ENCODE data around the gene ADARB2.

ADARB2 gene

DNA sequence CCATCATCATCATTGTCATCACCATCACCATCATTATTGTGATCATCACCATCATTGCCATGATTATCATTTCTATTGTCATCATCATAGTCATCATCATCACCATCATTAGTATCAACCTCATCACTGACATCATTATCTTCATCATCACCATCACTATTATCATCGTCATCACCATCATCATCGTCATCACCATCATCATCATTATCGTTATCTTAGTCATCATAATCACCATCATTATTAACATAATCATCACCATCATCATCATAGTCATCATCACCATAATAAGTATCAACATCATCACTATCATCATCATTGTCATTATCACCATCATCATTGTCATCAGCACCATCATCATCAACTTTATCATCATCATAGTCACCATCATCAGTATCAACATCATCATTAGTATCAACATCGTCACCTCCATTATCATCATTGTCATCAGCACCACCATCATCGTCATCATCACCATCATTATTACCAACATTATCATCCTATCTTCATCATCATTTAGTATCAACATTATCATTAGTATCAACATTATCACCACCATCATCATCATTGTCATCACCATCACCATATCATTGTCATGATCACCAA is 241.3 kb downstream of the ADARB2 start:
- no peak for DNase-seq (ENCODE audit: low read depth)

DNA sequence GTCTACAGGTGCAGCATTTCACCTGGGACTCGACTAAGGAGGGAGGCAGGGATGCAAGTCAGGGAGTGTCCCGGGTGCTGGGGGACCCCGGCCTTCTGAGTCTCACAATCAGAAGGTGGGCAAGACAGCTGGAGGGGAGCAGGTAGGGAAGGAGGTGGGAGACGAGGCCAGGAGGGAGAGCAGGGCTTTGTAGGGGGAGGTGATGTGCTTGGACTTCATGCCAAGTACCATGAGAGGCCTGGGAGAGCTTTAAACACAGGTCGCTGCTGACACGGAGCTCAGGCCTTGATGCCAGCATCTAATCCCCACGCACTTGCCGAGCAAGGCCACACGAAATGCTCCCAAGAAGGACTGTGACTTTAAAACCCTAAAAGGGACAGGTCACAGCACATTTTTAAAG is 244.7 kb downstream of the ADARB2 start:
- no peak for DNase-seq (ENCODE audit: low read depth)

DNA sequence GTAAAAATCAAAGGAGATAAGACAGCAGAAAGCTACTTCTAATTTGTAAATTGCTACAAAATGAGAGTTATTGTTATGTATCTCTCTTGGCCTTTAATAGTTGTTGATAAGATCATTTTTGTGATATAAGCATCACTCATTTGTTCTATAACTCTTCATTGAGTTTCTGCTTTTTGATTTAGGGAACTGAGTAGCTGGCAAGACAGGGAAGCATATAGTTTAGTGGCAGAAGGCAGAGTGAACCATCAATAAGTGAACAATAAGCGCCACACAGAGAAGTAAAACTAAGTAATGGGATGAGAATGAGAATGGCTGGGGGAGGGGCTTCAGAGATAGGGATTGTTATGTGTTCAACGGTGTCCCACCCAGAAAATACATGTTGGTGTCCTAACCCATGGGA is 245.4 kb downstream of the ADARB2 start:
- no peak for DNase-seq (ENCODE audit: low read depth)

DNA sequence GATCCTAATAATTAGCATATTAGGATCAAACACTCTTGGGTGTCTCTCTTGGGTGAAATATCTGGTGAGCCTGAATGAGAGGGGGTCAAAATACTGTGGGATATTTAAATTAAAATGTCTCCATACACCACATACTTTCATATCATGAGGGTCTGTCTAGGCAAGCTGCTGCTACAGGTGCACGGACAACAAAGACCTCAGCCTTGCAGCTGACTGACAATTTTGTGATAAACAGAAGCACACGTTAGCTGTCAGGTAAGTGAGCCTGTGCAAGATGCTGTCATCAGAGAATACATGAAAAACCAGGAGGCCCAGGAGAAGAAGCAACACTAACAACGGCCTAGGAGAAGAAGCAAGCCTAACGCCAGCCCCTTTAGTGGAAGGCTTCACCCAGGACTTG is 247.5 kb downstream of the ADARB2 start:
- no peak for DNase-seq (ENCODE audit: low read depth)

DNA sequence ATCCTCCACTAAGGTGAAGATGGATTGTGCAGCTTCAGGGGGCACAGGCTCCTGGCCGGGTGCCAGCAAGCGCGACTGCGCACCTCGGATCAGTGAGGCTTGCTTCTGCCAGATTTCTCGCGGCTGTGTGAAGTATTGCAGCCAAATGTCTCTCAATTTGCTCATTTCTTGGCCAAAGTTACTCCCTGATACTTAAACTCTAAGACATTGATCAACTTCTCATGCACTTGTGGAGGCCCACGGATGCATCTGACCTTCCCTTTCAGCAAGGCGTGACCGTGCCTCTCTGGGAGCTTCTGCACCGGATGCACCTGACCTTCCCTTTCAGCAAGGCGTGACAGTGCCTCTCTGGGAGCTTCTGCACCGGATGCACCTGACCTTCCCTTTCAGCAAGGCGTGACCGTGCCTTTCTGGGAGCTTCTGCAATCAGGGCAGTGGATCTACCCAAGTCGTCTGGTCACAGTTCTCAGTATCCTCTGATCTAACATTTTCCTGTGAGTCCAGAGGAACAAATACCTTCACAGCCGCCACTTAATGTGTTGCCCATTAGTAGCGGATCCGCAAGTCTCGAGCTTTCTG is 248.3 kb downstream of the ADARB2 start:
- DNase-seq (ENCODE audit: low read depth) = no peak

DNA sequence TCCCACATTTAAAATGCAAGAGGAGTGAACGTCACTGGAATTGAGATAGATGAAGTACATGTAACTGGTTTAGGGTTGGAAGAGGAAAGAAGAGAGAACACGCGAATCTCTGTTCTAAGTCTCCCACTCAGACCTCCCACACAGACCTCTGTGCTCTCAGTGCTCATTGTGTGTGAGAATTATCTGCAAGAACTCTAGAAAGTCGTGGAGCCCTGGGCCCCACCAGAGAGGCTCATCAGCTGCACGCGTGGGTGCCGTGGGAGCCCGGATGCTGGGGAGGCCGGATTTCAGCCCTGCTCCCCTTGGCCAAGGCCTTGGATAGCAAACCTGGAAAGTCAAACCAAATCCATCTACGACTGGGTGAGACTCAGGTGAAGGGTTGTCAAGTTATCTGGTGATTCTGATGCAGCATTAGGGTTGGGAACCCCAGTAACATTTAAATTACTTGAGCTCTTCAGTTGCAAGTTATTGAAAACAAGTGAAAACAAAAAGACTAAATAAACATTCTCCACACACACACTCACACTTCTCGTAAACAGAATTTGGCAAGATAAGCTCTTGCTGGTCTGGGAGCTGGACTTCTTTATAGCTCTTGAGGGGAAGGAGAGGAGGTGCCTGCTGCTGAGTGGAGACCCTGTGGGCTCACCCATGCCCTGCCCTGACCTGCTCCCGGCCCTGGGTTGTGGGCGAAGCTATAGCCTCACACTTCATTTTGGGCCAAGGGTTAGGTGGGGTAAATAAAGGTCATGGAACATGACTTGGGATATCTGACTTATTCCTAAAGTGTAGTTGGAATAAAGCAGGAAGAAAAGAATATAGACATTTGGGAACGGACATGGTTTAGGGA is 250.3 kb downstream of the ADARB2 start:
- DNase-seq (ENCODE audit: low read depth) = no peak

DNA sequence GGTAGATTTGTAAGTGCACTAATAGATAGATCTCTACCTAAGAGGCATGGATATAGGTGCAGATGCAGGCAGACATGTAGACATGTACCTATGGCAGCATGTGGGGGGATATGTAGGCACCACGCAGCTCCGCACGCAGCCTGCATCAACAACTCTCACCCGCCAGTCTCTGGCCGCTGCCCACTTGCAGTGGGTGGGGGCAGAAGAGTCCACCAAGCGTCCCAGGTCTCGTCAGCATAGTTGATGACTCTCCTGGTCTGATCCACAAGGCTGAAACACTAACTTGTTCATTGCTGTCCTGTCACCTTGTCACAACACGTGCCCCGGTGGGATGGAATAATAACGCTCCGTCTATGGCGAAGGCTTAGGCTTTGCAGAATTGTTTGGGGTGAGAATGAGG is 252.0 kb downstream of the ADARB2 start:
- DNase-seq (ENCODE audit: low read depth) = no peak

DNA sequence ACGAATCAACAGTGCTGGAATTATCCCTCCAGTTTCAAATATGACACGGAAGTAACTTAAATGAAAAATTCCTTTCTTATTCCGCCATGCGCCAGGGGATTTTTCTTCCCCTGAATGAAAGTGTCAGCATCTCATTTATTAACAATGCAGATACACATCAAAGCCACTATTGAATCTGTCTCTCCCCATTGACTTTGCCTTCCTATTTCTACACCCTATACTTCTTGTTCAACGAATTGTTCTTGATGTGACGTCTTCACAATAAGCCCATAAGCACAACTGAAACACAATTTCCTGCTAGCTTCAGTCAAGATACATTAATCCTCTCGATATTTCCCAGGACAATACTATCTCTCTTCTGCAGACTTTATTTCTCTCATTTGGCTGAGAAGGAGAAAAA is 253.5 kb downstream of the ADARB2 start:
- no peak for DNase-seq (ENCODE audit: low read depth)

DNA sequence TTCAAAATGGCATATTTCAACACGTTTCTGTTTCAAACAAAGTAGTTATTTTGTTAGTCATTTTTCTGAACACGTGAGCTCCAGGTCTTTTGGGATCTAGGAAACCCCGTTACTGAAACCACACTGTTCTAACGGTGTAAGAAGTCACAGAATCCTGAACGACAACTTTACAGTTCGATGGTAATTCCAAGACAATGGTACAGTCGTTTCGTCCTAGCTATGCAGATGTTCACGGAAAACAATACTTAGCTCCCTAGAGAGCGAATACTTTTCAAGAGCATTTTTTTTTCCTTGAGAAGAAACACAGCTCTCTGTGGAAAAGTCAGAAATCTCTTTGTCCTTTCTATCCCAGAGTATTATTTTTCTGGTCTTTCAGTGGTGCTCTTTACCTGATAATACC is 254.1 kb downstream of the ADARB2 start:
- no peak for DNase-seq (ENCODE audit: low read depth)

DNA sequence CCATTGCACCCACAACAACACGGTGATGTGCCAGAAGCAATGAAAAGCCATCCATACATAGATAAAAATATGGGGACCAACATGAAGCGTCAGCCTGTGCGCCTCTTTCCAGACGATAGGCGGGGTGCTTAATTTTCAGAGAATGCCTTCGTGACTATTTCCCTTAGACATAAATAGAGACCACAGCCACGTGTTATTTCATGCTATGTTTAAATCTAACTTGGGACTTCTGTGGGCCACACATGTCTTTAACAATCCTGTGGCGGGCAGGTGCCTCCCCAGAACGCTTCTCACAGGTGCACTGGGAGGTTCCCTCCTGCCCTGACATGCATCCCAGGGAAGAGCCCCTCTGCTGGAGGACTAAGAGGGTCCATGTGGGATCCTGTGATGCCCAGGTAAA is 259.7 kb downstream of the ADARB2 start:
- no peak for DNase-seq (ENCODE audit: low read depth)

DNA sequence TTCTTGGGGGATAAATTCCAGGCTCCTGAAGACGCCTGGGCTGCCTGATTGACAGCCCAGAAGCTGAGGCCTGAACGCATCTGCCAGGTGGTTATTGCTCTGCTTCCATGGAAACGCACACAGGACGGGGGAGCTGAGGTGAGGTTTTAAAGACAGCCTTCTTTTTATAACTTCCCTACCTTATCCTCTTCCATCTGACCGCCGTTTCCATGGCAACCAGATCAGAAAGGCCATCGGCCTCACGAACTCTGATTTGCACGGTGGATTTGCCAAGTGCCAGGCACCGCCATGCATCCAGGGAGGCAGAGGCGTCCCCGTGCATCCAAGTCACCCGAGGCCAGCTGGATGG is 260.9 kb downstream of the ADARB2 start:
- DNase-seq (ENCODE audit: low read depth) = no peak

DNA sequence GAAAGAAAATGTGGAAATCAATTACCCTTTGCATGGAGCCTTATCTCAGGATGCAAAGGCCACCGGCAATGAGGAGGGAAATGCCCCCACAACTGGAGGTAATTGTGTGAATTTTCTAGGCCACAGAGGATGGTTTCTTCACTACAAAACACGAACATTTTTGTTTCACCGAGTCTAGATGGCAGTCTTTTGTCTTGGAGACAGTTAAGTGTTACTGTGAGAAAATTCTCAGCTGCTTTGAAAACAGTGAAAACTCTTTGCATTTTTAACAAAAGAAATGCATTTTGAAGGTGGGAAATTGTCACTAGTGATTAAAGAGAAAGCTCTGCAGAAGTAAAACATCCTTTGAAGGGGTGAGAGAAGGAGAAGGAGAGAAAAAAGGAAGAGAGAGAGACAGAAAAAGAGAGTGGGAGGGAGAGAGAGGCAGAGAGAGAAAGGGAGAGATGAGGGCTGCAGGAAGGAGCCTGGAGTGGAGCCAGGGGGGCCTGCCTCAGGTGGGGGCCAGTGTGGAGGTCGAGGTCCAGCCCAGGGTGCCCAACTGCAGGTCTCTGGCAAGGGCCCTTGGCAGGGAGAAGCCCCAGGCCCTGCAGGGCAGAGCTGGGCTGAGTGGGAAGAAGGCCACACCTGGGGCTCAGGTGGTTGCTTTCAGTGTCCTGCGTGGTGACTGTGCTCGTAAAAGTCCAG is 261.4 kb downstream of the ADARB2 start:
- no peak for DNase-seq (ENCODE audit: low read depth)

DNA sequence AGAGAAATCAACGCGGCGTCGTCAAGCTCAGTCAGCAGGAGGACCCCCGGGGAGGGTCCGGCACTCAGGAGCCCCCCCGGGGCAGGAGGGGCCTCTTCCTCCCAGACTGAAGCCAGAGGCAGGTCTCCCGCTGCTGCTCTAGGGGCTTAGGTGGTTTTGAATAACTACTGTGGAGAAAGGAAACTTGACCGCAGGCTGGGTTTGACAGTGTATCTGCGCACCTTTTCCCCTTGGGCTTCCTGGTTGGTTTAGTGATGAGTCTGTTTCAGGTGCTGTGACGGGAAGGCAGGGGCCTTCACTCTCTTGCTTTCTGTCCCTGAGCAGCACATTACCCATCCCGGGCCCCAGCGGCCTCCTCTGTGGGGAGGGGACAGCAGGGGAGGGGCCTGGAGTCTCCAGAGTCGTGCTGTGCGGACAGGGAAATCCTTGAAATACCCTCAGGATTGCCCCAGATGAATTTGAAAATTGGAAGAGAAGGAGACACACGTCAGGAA is 262.2 kb downstream of the ADARB2 start:
- DNase-seq (ENCODE audit: low read depth) = no peak

DNA sequence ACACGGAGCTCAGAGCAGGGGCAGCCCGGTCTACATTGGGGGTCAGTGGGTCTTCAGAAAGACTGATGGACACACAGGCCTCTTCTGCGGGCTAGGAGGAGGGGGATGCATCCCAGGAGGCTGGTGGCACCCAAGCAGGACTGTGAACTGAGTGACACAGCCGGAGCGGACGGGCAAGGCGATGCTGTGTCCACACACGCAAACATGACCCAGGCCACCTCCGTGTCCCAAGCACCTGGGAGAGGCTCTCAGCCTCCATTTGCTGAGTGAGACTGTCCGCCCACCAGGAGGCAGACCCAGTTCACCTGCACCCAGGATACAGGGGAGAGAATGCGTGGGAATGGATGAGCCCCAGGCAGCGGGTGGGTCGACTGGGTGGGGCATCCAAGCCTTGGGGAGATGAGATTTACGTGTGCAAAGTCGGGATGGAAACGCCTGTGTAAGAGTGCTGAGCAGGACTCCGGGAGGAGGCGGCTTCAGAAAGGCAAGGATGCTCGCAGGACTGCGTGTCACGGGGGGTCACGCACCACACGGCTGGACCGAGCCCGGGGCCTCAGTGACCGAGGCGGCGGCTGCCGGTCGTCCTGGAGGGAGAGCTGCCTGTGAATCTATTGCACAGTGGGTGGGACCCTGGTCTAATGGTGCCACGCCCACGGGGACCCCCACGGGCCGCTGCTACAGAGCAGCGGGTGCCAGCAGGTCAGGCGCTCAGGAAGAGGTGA is 262.8 kb downstream of the ADARB2 start:
- no peak for DNase-seq (ENCODE audit: low read depth)

DNA sequence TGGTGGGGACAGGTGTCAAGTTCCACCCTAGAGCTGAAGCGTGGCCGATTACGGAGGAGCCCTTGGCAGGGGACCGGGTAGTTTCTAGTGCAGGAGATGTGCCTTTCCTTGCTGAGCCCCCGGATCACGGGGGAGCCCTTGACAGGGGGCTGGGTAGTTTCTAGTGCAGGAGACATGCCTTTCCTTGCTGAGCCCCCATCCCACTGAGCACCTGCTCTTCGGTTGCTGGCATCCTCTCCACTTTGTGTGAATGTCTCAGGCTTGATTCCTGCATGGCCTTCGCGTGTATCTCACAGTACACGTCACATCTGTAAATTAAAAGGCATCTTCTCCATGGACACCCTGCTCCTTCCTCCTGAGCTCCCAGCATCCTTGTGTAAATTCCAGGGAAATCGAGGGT is 263.5 kb downstream of the ADARB2 start:
- DNase-seq (ENCODE audit: low read depth) = no peak

DNA sequence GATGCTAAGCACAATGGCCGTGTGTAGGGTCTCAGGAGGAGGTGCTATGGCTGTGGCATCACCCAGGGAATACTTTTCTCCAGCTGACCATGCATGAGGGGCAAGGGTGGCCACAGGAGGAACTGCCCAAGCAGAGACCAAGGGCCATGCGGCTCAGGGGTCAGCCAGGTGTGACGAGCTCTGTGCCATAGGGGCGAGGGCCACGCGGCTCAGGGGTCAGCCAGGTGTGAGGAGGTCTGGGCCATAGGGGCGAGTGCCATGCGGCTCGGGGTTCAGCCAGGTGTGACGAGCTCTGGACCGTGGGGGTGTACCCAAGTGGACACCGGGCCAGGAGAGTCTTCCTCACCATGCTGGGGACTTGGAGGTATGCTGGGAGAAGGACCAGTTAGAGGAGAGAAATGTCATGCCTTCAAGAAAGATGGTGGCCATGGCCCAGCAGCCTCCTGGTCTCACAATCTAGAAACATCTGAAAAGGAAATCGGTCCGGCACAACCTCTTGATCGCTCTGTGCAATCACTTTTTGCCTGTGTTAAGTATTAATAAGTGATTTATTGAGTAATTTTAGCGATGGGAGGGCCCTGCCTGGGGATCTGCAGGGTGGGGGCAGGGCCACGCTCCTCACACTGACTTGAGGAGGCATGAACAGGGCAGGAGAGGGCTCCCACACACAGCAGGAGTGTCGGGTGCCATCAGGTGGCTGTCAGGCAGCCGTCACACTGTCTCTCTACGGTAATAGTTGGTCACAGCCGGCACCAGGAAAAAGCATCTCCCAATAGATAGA is 265.0 kb downstream of the ADARB2 start:
- DNase-seq (ENCODE audit: low read depth) = no peak

DNA sequence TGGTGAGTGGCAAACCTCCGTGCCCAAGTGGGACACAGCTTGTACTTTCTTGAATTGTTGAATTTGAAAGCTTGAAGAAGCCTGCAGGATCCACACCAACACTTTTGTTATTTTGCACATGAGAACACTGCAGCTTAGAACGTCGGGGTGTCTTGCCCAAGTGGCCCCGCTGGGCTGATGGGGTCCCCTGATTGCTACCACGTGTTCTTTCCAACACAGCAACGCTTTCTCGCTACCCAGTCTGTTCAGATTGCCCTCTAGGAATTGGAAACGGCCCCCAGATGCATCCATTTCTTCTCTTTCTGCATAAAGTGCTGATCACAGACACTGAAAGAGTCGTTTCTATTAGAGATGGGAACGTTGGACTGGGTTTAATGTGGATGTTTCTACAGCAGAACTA is 268.5 kb downstream of the ADARB2 start:
- no peak for DNase-seq (ENCODE audit: low read depth)

DNA sequence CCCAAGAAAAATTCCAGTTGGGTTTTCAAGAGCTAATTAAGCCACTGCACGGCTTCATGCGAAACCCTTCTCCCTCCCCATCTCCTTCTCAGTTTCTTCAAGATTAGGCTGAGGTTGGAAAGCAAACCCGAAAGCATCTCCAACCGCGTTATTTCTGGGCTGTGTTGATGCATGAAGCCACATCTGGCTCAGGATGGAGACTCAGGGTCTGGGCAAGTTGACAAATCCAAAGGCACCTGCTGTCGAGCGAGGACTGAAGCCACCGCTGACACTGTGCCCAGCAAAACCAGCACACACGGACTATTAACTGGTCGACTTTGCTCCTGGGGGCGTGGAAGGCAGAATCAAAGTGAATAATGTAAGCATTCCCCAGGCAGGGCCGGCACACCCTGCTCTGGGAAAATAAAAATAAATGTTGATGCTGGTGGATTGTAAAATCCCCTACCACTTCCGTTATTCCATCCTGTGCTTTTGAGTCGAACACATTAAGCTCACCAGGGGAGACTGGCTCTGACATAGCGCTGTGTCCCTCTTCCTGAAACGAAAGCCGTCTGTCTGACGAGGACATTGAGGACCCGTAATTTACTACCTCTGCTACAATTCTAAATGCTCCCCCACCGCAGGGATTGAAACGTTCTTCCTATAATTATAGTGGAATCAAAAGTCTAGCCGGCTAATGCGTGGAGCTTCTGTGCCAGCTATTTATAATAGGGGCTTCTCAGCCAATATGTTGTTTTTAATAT is 269.8 kb downstream of the ADARB2 start:
- no peak for DNase-seq (ENCODE audit: low read depth)

DNA sequence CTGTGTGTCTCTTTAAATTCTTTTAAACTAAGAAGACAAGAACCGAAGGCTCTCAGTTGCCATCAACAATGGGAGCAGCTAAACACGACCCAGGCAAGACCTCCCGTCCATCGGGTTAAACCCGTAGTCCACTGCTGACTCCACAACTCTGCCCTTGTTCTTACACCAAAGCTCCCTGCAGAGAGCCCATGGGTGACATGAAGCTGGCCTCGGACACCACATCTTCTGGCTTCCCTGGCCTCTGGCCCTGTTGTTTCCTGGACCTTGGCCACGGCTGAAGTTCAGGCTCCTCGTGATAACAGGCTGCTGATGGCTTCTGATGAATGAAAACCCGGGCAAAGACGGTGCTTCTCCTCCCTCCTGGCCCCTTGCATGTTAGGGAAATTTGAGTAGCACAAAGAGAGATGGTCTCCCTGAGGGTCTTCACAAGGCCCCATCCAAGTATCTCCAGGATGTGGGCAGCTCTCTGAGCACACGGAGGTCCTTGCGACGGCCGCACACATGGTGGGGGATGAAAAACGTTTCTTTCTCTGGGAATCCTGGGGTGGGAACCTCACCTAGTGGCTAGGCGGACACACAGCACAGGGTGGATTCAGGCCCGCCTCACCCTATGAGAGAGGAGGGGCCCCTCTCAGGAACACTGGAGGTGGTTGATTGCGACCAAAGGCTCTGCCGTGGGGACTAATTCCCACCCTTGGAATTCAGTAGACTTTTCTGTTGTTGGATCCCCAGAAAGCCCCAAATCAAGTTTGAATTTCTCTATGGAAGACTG is 271.1 kb downstream of the ADARB2 start:
- no peak for DNase-seq (ENCODE audit: low read depth)

DNA sequence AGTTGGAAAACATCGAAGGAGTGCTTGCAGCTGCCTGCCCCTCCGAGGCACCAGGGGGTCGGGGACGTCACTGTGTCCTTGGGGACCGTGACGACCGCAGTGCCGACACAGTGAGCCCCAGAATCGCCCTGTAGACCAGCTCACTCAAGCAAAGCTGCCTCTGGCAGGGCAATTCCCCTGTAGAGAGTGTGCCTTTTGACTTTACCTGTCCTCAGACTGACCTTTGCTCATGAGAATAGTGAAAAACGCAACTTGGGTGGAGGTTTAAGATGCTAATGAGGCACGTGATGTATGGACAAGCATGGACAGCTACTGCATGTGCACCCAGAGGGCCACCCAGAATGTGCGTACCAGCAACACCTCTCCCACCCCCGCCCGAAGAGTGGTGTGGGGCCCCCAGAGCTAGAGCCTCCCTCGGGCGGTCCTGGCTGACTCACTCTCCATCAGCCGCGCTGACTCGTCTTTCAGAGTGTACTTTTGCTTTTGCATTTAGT is 271.9 kb downstream of the ADARB2 start:
- DNase-seq (ENCODE audit: low read depth) = no peak

Measured in stimulated activated CD8-positive, alpha-beta memory T cell treated with anti-CD3 and anti-CD28 coated beads, Interleukin-12 subunit alpha, Interleukin-12 subunit beta, amount 100 ng/mL, for 4 hours (primary cell).